NCI-H1105 (cell line): ENCODE results near the gene PPP4R4.
A peak's percentile ranks its signal among the peaks of the same experiment; 100 is the strongest.
"Not testable (repeated sequence)": the region's sequence is repeated elsewhere in the genome, so short reads cannot be mapped to it uniquely, and the experiment has no call there.

Source experiments
- DNase-seq: peaks from one replicate; lab custom pipeline; 2025; lab: John Stamatoyannopoulos, UW

PPP4R4 gene

GRCh38 chr14:94180655-94181271 is 6.6 kb downstream of the PPP4R4 start:
- DNase-seq = peak; percentile 45

- DNase-seq = no peak
Observed at GRCh38 chr14:94181835-94182234, 7.7 kb downstream of the PPP4R4 start.

GRCh38 chr14:94192536-94192935 is 18.4 kb downstream of the PPP4R4 start:
- no peak for DNase-seq

- no peak for DNase-seq
Observed at GRCh38 chr14:94193776-94194175, 19.7 kb downstream of the PPP4R4 start.

- no peak for DNase-seq
Observed at GRCh38 chr14:94196057-94196456, 21.9 kb downstream of the PPP4R4 start.

GRCh38 chr14:94203473-94204210 is 29.5 kb downstream of the PPP4R4 start:
- DNase-seq = no peak

- DNase-seq = no peak
Observed at GRCh38 chr14:94213021-94213420, 38.9 kb downstream of the PPP4R4 start.

GRCh38 chr14:94213741-94214140 is 39.6 kb downstream of the PPP4R4 start:
- no peak for DNase-seq

- no peak for DNase-seq
Observed at GRCh38 chr14:94217116-94217515, 43.0 kb downstream of the PPP4R4 start.

GRCh38 chr14:94218198-94218886 is 44.2 kb downstream of the PPP4R4 start:
- not testable (repeated sequence) for DNase-seq

- DNase-seq = no peak
Observed at GRCh38 chr14:94224040-94224439, 49.9 kb downstream of the PPP4R4 start.

- DNase-seq = no peak
Observed at GRCh38 chr14:94225460-94226378, 51.6 kb downstream of the PPP4R4 start.

- DNase-seq = no peak
Observed at GRCh38 chr14:94227029-94227428, 52.9 kb downstream of the PPP4R4 start.

- DNase-seq = no peak
Observed at GRCh38 chr14:94237046-94237445, 62.9 kb downstream of the PPP4R4 start.

- DNase-seq = no peak
Observed at GRCh38 chr14:94237983-94238382, 63.9 kb downstream of the PPP4R4 start.

- DNase-seq = no peak
Observed at GRCh38 chr14:94239406-94239805, 65.3 kb downstream of the PPP4R4 start.

- DNase-seq = no peak
Observed at GRCh38 chr14:94244182-94244581, 70.1 kb downstream of the PPP4R4 start.

GRCh38 chr14:94264195-94264594 is 90.1 kb downstream of the PPP4R4 start:
- not testable (repeated sequence) for DNase-seq

- DNase-seq = no peak
Observed at GRCh38 chr14:94267352-94267751, 93.2 kb downstream of the PPP4R4 start.

- not testable (repeated sequence) for DNase-seq
Observed at GRCh38 chr14:94268582-94268981, 94.5 kb downstream of the PPP4R4 start.

- DNase-seq = no peak
Observed at GRCh38 chr14:94269156-94269555, 95.0 kb downstream of the PPP4R4 start.
